ENCODE results near the gene DEDD2.

- no peak for TF ChIP-seq POLR2A (IDR thresholded peaks at IDR 0.05)
- TF ChIP-seq, protein P1, sequence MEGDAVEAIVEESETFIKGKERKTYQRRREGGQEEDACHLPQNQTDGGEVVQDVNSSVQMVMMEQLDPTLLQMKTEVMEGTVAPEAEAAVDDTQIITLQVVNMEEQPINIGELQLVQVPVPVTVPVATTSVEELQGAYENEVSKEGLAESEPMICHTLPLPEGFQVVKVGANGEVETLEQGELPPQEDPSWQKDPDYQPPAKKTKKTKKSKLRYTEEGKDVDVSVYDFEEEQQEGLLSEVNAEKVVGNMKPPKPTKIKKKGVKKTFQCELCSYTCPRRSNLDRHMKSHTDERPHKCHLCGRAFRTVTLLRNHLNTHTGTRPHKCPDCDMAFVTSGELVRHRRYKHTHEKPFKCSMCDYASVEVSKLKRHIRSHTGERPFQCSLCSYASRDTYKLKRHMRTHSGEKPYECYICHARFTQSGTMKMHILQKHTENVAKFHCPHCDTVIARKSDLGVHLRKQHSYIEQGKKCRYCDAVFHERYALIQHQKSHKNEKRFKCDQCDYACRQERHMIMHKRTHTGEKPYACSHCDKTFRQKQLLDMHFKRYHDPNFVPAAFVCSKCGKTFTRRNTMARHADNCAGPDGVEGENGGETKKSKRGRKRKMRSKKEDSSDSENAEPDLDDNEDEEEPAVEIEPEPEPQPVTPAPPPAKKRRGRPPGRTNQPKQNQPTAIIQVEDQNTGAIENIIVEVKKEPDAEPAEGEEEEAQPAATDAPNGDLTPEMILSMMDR (IDR thresholded peaks at IDR 0.05), result no peak
Observed at GRCh38 chr19:42235181-42235580, 17.7 kb upstream of the DEDD2 start.

Measured in testis (tissue), 2 donors.